AML-193 (cell line): ENCODE results near the gene MXD4.
"Not testable (repeated sequence)": the region's sequence is repeated elsewhere in the genome, so short reads cannot be mapped to it uniquely, and the experiment has no call there.

ENCODE experiments used
- DNase-seq, 2 experiments: peaks; one replicate each; lab custom pipeline; 2025; lab: John Stamatoyannopoulos, UW

Gene MXD4

DNA sequence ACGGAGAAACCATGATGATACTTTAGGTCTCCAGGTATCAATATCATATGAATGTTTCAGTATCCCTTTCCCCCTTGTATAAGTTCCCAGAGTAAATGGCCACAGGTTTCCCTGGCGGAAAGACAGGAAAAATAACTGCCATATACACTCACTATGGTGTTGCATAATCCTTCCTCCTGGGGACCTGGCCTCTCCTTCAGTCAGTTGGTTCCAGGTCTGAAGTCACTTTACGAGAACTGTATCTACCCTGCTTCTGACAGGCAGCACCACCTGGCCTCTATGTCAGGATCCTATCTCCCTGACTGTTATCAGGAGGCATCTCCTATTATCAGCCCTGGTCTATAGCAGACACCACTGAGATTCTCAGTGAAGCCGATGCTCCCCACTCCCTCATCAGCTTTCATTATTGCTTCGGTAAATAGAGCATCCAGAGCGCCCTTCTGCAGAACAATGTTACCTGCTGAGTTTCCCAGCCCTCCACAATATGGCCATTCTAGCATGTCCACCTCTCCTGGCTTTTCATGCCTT is 42.6 kb downstream of the MXD4 start:
- no peak for DNase-seq

DNA sequence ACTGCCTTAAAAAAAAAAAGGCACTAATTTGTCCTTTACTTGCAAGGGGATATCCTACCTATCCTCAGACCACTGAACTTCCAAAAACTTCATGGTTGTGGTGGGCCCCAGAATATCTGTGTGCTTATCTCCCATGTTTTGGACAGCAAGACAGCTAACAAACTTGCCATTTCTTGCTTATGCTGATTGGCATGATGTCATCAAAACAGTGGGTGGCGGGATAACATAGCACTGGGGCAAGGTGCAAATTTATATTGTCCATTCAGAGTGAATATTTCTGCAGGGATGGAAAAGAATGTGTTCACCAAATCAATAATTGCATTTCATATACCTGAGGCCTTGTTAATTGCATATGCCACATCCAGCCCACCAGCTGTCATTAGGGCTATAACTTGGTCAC is 43.5 kb downstream of the MXD4 start:
- no peak for DNase-seq

DNA sequence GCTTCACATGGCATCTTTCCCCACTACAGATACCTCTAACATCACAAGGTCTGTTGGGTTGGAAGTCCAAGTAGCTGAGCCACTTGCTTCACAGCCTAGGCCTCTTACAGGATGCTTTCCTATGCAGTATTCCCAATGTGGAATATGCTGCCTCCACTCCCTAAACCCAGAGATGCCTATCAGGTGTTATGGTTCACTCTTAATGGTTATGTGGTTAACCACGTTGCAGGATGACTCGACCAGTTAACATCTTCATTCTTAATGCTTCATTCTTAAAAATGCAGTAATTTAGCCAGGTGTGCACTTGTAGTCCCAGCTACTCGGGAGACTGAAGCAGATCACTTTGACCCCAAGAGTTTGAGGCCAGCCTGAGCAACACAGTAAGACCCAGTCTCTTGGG is 44.2 kb downstream of the MXD4 start:
- no peak for DNase-seq

DNA sequence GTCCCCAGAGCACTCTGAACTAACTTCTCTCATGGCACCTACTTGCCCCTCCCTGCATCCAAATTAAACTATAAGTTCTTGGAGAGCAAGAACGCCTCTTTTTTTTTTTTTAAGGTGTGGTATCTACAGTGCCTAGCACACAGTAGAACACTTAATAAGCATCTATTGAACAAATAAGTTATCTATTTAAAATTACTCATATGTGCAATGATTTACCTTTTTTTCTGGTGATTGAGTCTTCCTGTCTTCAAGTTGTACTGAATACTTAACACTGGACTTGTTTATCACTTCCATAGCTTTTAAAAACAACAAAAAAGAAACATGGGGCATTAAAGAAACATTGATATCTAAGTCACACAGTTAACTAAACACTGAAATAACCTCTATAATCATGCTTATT is 49.1 kb downstream of the MXD4 start:
- DNase-seq, result no peak

DNA sequence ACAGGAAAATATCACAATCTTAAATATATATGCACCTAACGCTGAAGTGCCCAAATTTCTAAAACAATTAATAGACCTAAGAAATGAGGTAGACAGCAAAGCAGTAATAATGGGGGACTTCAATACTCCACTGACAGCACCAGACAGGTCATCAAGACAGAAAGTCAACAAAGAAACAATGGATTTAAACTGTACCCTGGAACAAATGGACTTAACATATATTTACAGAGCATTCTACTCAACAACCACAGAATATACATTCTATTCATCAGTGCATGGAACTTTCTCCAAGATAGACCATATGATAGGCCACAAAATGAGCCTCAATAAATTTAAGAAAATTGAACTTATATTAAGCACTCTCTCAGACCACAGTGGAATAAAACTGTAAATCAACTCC is 59.1 kb downstream of the MXD4 start:
- not testable (repeated sequence) for DNase-seq
